HCT116 (cell line): ENCODE measurements around the gene ANKRD24. TPM values are rescaled to one million over a fixed set of nuclear protein-coding genes. Genes with fewer than 3 reads are reported as not detected.

Source experiments
- ATAC-seq: fragments of 200-7000 bp; cut with Tn5 transposase; 2 replicates; pipeline ENCODE4 v1.9.1; 2020; ENCODE audit warnings: mild to moderate bottlenecking, moderate library complexity
- BruUV-seq: library from RNA; stranded (reverse); fragments of 400-500 nt; replicated peaks from 2 replicates; lab custom pipeline; 2021; lab: Mats Ljungman, UMichigan
- CTCF ChIA-PET: fragments of 300-600 bp; sonication (Branson Sonifier 250); formaldehyde crosslinking; loops from one replicate; lab custom pipeline; 2021; ENCODE audit warnings: antibody characterized with exemption; lab: Charles Lee
- POLR2A ChIA-PET: fragments of 300-600, 350-600 bp; sonication (Branson Sonifier 250); formaldehyde crosslinking; loops from one replicate; lab custom pipeline; 2021; ENCODE audit warnings: antibody characterized with exemption; lab: Charles Lee
- RAD21 ChIA-PET, 2 experiments: fragments of 300-600 bp; sonication (Branson Sonifier 250); formaldehyde crosslinking; loops; one replicate each; lab custom pipeline; 2023; ENCODE audit warnings: low total read pairs in 2 of 2; ENCODE audit not compliant: uncharacterized antibody in 2 of 2, unreplicated experiment in 2 of 2, low non-redundant PET in 1 of 2; lab: Charles Lee
- DNase-seq: peaks from one replicate; pipeline ENCODE4 v3.0.0-alpha.2; 2010; ENCODE audit warnings: low read depth, low spot score
- H2AFZ ChIP-seq: fragments of 200-600 bp; shearing (Covaris generic), sonication (generic); 2 replicates; pipeline ENCODE4 v1.6.1; 2017; ENCODE audit warnings: low read depth, mixed run types, mixed read lengths, antibody characterized with exemption, low read length; ENCODE audit not compliant: poor library complexity, severe bottlenecking
- H3K27ac ChIP-seq: 2 replicates; pipeline ENCODE4 v1.5.1; 2012; ENCODE audit warnings: low read depth, low read length
- H3K27me3 ChIP-seq: fragments of 200-600 bp; sonication (generic); 2 replicates; pipeline ENCODE4 v1.6.1; 2016; ENCODE audit warnings: mixed run types, low read length, mixed read lengths; ENCODE audit not compliant: insufficient read depth
- H3K36me3 ChIP-seq, 2 experiments: fragments of 200-500 bp in 1 of 2; fragments of 200-600 bp in 1 of 2; sonication (Bioruptor generic) in 1 of 2; sonication (generic) in 1 of 2; 2 replicates each; pipeline versions ENCODE4 v1.5.1 to v1.6.1; 2014 to 2016; ENCODE audit warnings: low read length in 2 of 2, inconsistent platforms in 1 of 2, mixed read lengths in 1 of 2, mixed run types in 1 of 2; ENCODE audit not compliant: insufficient read depth in 2 of 2, control insufficient read depth in 1 of 2
- H3K4me1 ChIP-seq, 2 experiments: fragments of 200-600 bp in 1 of 2; sonication (generic) in 1 of 2; 2 replicates each; pipeline versions ENCODE4 v1.5.1 to v1.6.1; 2012 to 2017; ENCODE audit warnings: low read length in 2 of 2, inconsistent platforms in 1 of 2, mild to moderate bottlenecking in 1 of 2, mixed read lengths in 1 of 2, mixed run types in 1 of 2, moderate library complexity in 1 of 2; ENCODE audit not compliant: insufficient read depth in 2 of 2, control insufficient read depth in 1 of 2
- H3K4me2 ChIP-seq: fragments of 200-600 bp; sonication (generic); 2 replicates; pipeline ENCODE4 v1.6.1; 2017; ENCODE audit warnings: mixed run types, low read length, mixed read lengths
- H3K4me3 ChIP-seq, 2 experiments: fragments of 200-600 bp in 1 of 2; sonication (generic) in 1 of 2; replicated peaks in 1 of 2; 2 replicates each; pipeline ENCODE4 v1.5.1; 2011 to 2016; ENCODE audit warnings: low read length in 2 of 2, control low read depth in 1 of 2, low read depth in 1 of 2, mild to moderate bottlenecking in 1 of 2, mixed read lengths in 1 of 2, mixed run types in 1 of 2
- H3K79me2 ChIP-seq: fragments of 200-600 bp; sonication (generic); 2 replicates; pipeline ENCODE4 v1.6.1; 2017; ENCODE audit warnings: mild to moderate bottlenecking, mixed run types, low read length, moderate library complexity, mixed read lengths; ENCODE audit not compliant: insufficient read depth
- H3K9ac ChIP-seq: fragments of 200-600 bp; sonication (generic); 2 replicates; pipeline ENCODE4 v1.6.1; 2016; ENCODE audit warnings: low read length, mixed read lengths
- H3K9me2 ChIP-seq: fragments of 200-600 bp; sonication (generic), shearing (Covaris generic); 2 replicates; pipeline ENCODE4 v1.6.1; 2017; ENCODE audit warnings: mixed run types, mild to moderate bottlenecking, moderate library complexity; ENCODE audit not compliant: insufficient read depth
- H3K9me3 ChIP-seq, 2 experiments: fragments of 200-500 bp in 1 of 2; fragments of 200-600 bp in 1 of 2; sonication (Bioruptor generic) in 1 of 2; sonication (generic) in 1 of 2; 2 replicates each; pipeline ENCODE4 v1.6.1; 2014 to 2017; ENCODE audit warnings: low read length in 2 of 2, mixed read lengths in 2 of 2, inconsistent platforms in 1 of 2, low read depth in 1 of 2, mild to moderate bottlenecking in 1 of 2, mixed run types in 1 of 2, moderate library complexity in 1 of 2; ENCODE audit not compliant: control insufficient read depth in 1 of 2, insufficient read depth in 1 of 2
- H4K20me1 ChIP-seq: fragments of 200-600 bp; sonication (generic), shearing (Covaris generic); 2 replicates; pipeline ENCODE4 v1.6.1; 2017; ENCODE audit warnings: mixed run types, mild to moderate bottlenecking, moderate library complexity; ENCODE audit not compliant: insufficient read depth
- CEBPB ChIP-seq: IDR thresholded peaks from 2 replicates; pipeline ENCODE4 v1.6.1; 2012; ENCODE audit warnings: low read depth
- CTCF ChIP-seq, 3 experiments: fragments of 200-600 bp in 1 of 3; sonication (generic) in 1 of 3; IDR thresholded peaks in 2 of 3; conservative IDR thresholded peaks in 1 of 3; 2 replicates each; pipeline ENCODE4 v1.5.1; 2012 to 2017; ENCODE audit warnings: low read depth in 2 of 3, low read length in 2 of 3, antibody characterized with exemption in 1 of 3, borderline replicate concordance in 1 of 3, control low read depth in 1 of 3, mild to moderate bottlenecking in 1 of 3, mixed read lengths in 1 of 3, mixed run types in 1 of 3, moderate library complexity in 1 of 3; ENCODE audit not compliant: insufficient read depth in 1 of 3
- ELF1 ChIP-seq: IDR thresholded peaks from 2 replicates; pipeline ENCODE4 v1.6.1; 2012; ENCODE audit warnings: low read depth, borderline replicate concordance
- JUND ChIP-seq: IDR thresholded peaks from 2 replicates; pipeline ENCODE4 v1.6.1; 2012
- POLR2A ChIP-seq: IDR thresholded peaks from 2 replicates; pipeline ENCODE4 v1.7.0; 2011; ENCODE audit warnings: borderline replicate concordance; ENCODE audit not compliant: insufficient read depth, insufficient read length; ENCODE audit errors: extremely low read depth
- POLR2AphosphoS5 ChIP-seq: IDR thresholded peaks from 2 replicates; pipeline ENCODE4 v1.6.1; 2011; ENCODE audit warnings: mild to moderate bottlenecking, low read depth, low read length, moderate library complexity
- SP1 ChIP-seq: IDR thresholded peaks from 2 replicates; pipeline ENCODE4 v1.6.1; 2012; ENCODE audit warnings: low read depth
- TCF7L2 ChIP-seq: IDR thresholded peaks from 2 replicates; pipeline ENCODE4 v1.7.0; 2011; ENCODE audit warnings: borderline replicate concordance, inconsistent platforms; ENCODE audit not compliant: insufficient read depth, insufficient read length; ENCODE audit errors: extremely low read depth
- ZFX ChIP-seq: fragments of 450-650 bp; IDR thresholded peaks from 2 replicates; pipeline ENCODE4 v1.6.1; 2017
- ZNF274 ChIP-seq: fragments of 200-500 bp; sonication (Bioruptor generic); IDR thresholded peaks from 2 replicates; pipeline ENCODE4 v1.6.1; 2014; ENCODE audit warnings: mild to moderate bottlenecking, low read depth, low read length, inconsistent platforms
- intact Hi-C: fragments of 100-400 bp; cut with micrococcal nuclease; formaldehyde crosslinking; loops from 2 replicates; pipeline ENCODE4 v1.10.0; 2022
- total RNA-seq: library from RNA; stranded (reverse); gene quantifications from one replicate; pipeline ENCODE4 v1.2.1, GENCODE V29; 2021; ENCODE audit not compliant: unreplicated experiment
- TF ChIP-seq, protein P1 (sequence below): IDR thresholded peaks from 2 replicates; pipeline ENCODE4 v1.6.1; 2012
- TF ChIP-seq, protein P2 (sequence below): IDR thresholded peaks from 2 replicates; pipeline ENCODE4 v1.6.1; 2012; ENCODE audit warnings: low read depth

Gene ANKRD24
- total RNA-seq, 1 experiment from 2014 or later = 1.7 TPM

GRCh38 chr19:4136680-4137088 is 45.8 kb upstream of the ANKRD24 start:
- BruUV-seq = no TSS peak
- Histone ChIP-seq H3K9me3 (no peaks in the 10 kb centered on the region), H3K27ac (no peak overlapping the region), H3K79me2 (no peaks in the 10 kb centered on the region), H3K4me3 (no peak overlapping the region), H3K9me2 (no peaks in the 10 kb centered on the region), H3K4me2 (no peak overlapping the region), H4K20me1 (no peaks in the 10 kb centered on the region), H2AFZ (no peak overlapping the region), H3K9ac (no peak overlapping the region), H3K4me1 (peaks cover 13 to 33% of the 10 kb centered on the region in 2 experiments), H3K27me3 (no peaks in the 10 kb centered on the region), H3K36me3 (no peaks in the 10 kb centered on the region)
- no peak for DNase-seq
- ChIA-PET RAD21 (no interaction called here), CTCF (no interaction called here), POLR2A (no interaction called here)
- TF ChIP-seq, protein P1, sequence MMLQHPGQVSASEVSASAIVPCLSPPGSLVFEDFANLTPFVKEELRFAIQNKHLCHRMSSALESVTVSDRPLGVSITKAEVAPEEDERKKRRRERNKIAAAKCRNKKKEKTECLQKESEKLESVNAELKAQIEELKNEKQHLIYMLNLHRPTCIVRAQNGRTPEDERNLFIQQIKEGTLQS = no peak
- TF ChIP-seq CEBPB (no peak), TCF7L2 (no peak)
- ATAC-seq = no peak
- intact Hi-C loops = loop anchor here (10.0 kb wide), 1 partner anchor 72 kb away; the partner anchor contains the start of gene ZBTB7A

GRCh38 chr19:4138445-4138844 is 44.0 kb upstream of the ANKRD24 start:
- H3K4me2 ChIP-seq = no peak overlapping the region

More at GRCh38 chr19:4138445-4138844, 44.0 kb upstream of the ANKRD24 start:
- Histone ChIP-seq H3K27ac (no peak overlapping the region), H4K20me1 (no peaks in the 10 kb centered on the region), H3K79me2 (no peaks in the 10 kb centered on the region), H3K9me3 (no peaks in the 10 kb centered on the region), H3K9me2 (no peaks in the 10 kb centered on the region), H2AFZ (no peak overlapping the region), H3K9ac (no peak overlapping the region), H3K27me3 (no peaks in the 10 kb centered on the region), H3K4me1 (peaks cover 6 to 29% of the 10 kb centered on the region in 2 experiments; a peak in 3 of 4 replicates), H3K36me3 (no peaks in the 10 kb centered on the region), H3K4me3 (no peak overlapping the region)
- ChIA-PET RAD21 (no interaction called here), CTCF (interaction anchor here (3.3 kb wide), 1 partner anchor 151 kb away, joined by 20 read pairs; no protein-coding TSS in a partner anchor), POLR2A (no interaction called here)
- no TSS peak for BruUV-seq
- no peak for ATAC-seq
- TF ChIP-seq, protein P1 = no peak
- TF ChIP-seq TCF7L2 = no peak
- TF ChIP-seq, protein P2, sequence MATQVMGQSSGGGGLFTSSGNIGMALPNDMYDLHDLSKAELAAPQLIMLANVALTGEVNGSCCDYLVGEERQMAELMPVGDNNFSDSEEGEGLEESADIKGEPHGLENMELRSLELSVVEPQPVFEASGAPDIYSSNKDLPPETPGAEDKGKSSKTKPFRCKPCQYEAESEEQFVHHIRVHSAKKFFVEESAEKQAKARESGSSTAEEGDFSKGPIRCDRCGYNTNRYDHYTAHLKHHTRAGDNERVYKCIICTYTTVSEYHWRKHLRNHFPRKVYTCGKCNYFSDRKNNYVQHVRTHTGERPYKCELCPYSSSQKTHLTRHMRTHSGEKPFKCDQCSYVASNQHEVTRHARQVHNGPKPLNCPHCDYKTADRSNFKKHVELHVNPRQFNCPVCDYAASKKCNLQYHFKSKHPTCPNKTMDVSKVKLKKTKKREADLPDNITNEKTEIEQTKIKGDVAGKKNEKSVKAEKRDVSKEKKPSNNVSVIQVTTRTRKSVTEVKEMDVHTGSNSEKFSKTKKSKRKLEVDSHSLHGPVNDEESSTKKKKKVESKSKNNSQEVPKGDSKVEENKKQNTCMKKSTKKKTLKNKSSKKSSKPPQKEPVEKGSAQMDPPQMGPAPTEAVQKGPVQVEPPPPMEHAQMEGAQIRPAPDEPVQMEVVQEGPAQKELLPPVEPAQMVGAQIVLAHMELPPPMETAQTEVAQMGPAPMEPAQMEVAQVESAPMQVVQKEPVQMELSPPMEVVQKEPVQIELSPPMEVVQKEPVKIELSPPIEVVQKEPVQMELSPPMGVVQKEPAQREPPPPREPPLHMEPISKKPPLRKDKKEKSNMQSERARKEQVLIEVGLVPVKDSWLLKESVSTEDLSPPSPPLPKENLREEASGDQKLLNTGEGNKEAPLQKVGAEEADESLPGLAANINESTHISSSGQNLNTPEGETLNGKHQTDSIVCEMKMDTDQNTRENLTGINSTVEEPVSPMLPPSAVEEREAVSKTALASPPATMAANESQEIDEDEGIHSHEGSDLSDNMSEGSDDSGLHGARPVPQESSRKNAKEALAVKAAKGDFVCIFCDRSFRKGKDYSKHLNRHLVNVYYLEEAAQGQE = no peak
- TF ChIP-seq CEBPB = no peak
- no peak for TF ChIP-seq ZFX
- no peak for TF ChIP-seq ZNF274
- TF ChIP-seq POLR2AphosphoS5 = no peak
- TF ChIP-seq POLR2A = no peak
- no peak for TF ChIP-seq SP1
- no peak for TF ChIP-seq ELF1
- no peak for TF ChIP-seq CTCF (IDR thresholded peaks at IDR 0.05 in 2 of 3, conservative IDR thresholded peaks at IDR 0.05 in 1 of 3; ENCODE audit: borderline replicate concordance in 1 of 3, insufficient read depth in 1 of 3, low read depth in 2 of 3, low read length in 2 of 3)
- no peak for TF ChIP-seq JUND
- intact Hi-C loops = loop anchor here (10.0 kb wide), 1 partner anchor 74 kb away; the partner anchor contains the start of gene ZBTB7A
- no peak for DNase-seq
